DOHH2 (cell line): ENCODE data around the gene SARS1.

Experiments used
- EZH2phosphoT487 ChIP-seq: fragments of 200-600 bp; sonication (generic); IDR thresholded peaks from 2 replicates; pipeline ENCODE4 v1.6.1; 2017; ENCODE audit warnings: borderline replicate concordance, mild to moderate bottlenecking, antibody characterized with exemption, low read length, moderate library complexity, mixed read lengths
- TF ChIP-seq, protein P1 (sequence below): fragments of 200-600 bp; sonication (generic); IDR thresholded peaks from one replicate; pipeline ENCODE4 v1.5.1; 2014; ENCODE audit warnings: antibody characterized with exemption, mild to moderate bottlenecking, low read depth, low read length; ENCODE audit not compliant: poor library complexity, severe bottlenecking

DNA sequence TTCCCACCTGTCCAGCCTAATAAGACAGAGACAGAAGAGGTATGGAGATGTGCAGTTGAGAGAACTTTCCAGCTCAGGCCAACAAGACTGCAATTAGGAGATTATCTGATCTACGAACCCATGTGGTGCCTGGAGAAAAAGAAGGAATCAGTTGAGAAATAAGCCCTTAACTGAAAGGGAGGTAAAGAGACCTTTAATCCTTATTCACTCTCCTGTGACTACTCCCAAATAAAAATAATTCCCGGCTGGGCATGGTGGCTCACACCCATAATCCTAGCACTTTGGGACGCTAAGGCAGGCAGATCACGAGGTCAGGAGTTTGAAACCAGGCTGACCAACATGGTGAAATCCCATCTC is 31.9 kb upstream of the SARS1 start:
- TF ChIP-seq, protein P1, sequence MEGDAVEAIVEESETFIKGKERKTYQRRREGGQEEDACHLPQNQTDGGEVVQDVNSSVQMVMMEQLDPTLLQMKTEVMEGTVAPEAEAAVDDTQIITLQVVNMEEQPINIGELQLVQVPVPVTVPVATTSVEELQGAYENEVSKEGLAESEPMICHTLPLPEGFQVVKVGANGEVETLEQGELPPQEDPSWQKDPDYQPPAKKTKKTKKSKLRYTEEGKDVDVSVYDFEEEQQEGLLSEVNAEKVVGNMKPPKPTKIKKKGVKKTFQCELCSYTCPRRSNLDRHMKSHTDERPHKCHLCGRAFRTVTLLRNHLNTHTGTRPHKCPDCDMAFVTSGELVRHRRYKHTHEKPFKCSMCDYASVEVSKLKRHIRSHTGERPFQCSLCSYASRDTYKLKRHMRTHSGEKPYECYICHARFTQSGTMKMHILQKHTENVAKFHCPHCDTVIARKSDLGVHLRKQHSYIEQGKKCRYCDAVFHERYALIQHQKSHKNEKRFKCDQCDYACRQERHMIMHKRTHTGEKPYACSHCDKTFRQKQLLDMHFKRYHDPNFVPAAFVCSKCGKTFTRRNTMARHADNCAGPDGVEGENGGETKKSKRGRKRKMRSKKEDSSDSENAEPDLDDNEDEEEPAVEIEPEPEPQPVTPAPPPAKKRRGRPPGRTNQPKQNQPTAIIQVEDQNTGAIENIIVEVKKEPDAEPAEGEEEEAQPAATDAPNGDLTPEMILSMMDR, result no peak
- no peak for TF ChIP-seq EZH2phosphoT487
